ENCODE measurements around the gene GALNS. TPM values are rescaled to one million over a fixed set of nuclear protein-coding genes. Genes with fewer than 3 reads are reported as not detected.

Gene GALNS
- total and polyA plus RNA-seq, 2 donors (not counting 1 experiment from before 2014, with no cell fraction given), result 45.5 to 68.4 TPM

- H3K27ac ChIP-seq (ENCODE audit: low read length in 2 of 2), result no peak overlapping the region
- TF ChIP-seq CTCF (IDR thresholded peaks at IDR 0.05), result no peak
- TF ChIP-seq EZH2 (IDR thresholded peaks at IDR 0.05; ENCODE audit: borderline replicate concordance, insufficient read depth, low read depth, low read length, poor library complexity, severe bottlenecking), result no peak
- H4K20me1 ChIP-seq (ENCODE audit: control insufficient read depth, insufficient read depth, low read length, poor library complexity, severe bottlenecking), result peaks cover 83% of the 10 kb centered on the region
- no peaks in the 10 kb centered on the region for H3K27me3 ChIP-seq (replicated peaks in 1 of 4; ENCODE audit: control extremely low read depth in 1 of 4, control insufficient read depth in 3 of 4, insufficient read depth in 4 of 4, low read length in 3 of 4)
- Mint-ChIP-seq H3K27ac (peak overlapping the region; percentile 10), H3K4me3 (no peak overlapping the region), H3K4me1 (peaks cover 12% of the 10 kb centered on the region), H3K9me3 (ENCODE audit: insufficient read depth) (no peaks in the 10 kb centered on the region), H3K27me3 (no peaks in the 10 kb centered on the region)
- peaks cover 0 to 68% of the 10 kb centered on the region in 2 experiments for H3K36me3 ChIP-seq (replicated peaks in 1 of 2; ENCODE audit: control extremely low read depth in 1 of 2, control insufficient read depth in 1 of 2, extremely low read depth in 1 of 2, insufficient read depth in 2 of 2, low read length in 1 of 2)
- H3K4me2 ChIP-seq (replicated peaks; ENCODE audit: low read depth, low read length, poor library complexity, severe bottlenecking), result no peak overlapping the region
- no peak overlapping the region for H3K4me3 ChIP-seq (ENCODE audit: control extremely low read depth in 1 of 5, extremely low read depth in 1 of 5, insufficient read depth in 1 of 5, low read depth in 2 of 5, low read length in 4 of 5)
- intact Hi-C loops (cut with micrococcal nuclease), result no loop called here
- no peaks in the 10 kb centered on the region for H3K9me3 ChIP-seq (ENCODE audit: control extremely low read depth in 1 of 3, control insufficient read depth in 2 of 3, insufficient read depth in 1 of 3, low read length in 2 of 3)
- no peak overlapping the region for H3K9ac ChIP-seq (ENCODE audit: low read length)
- ATAC-seq (ENCODE audit: low read depth) (no peak), DNase-seq (no peak)
- H3K4me1 ChIP-seq (ENCODE audit: control insufficient read depth in 2 of 2, insufficient read depth in 2 of 2, low read length in 2 of 2), result peaks cover 15 to 17% of the 10 kb centered on the region in 2 donors
- CTCF ChIA-PET, result interaction anchor here (1.6 kb wide), 1 partner anchor 12 kb away, joined by 4 read pairs; no protein-coding TSS in a partner anchor
- H2AFZ ChIP-seq (ENCODE audit: insufficient read depth, low read depth, low read length, poor library complexity, severe bottlenecking), result no peak overlapping the region
- H3K79me2 ChIP-seq (ENCODE audit: control insufficient read depth, insufficient read depth, low read length), result peaks cover 36% of the 10 kb centered on the region
- POLR2A ChIA-PET, result no interaction called here
- WGBS (ENCODE audit: insufficient coverage), result 95% methylated on average over 19 of the region's 19 CpGs
Measured at GRCh38 chr16:88893127-88893968, 36.6 kb upstream of the GALNS start.

GRCh38 chr16:88892065-88892464 is 35.3 kb upstream of the GALNS start:
- ChIA-PET CTCF (no interaction called here), POLR2A (no interaction called here)
- no peak overlapping the region for H3K27ac Mint-ChIP-seq
- Histone ChIP-seq H4K20me1 (ENCODE audit: control insufficient read depth, insufficient read depth, low read length, poor library complexity, severe bottlenecking) (peaks cover 82% of the 10 kb centered on the region), H3K4me3 (ENCODE audit: control extremely low read depth in 1 of 5, extremely low read depth in 1 of 5, insufficient read depth in 1 of 5, low read depth in 2 of 5, low read length in 4 of 5) (no peak overlapping the region), H3K4me1 (ENCODE audit: control insufficient read depth in 2 of 2, insufficient read depth in 2 of 2, low read length in 2 of 2) (peaks cover 15 to 17% of the 10 kb centered on the region in 2 donors), H3K9ac (ENCODE audit: low read length) (no peak overlapping the region), H2AFZ (ENCODE audit: insufficient read depth, low read depth, low read length, poor library complexity, severe bottlenecking) (no peak overlapping the region), H3K9me3 (ENCODE audit: control extremely low read depth in 1 of 3, control insufficient read depth in 2 of 3, insufficient read depth in 1 of 3, low read length in 2 of 3) (no peaks in the 10 kb centered on the region), H3K27me3 (replicated peaks in 1 of 4; ENCODE audit: control extremely low read depth in 1 of 4, control insufficient read depth in 3 of 4, insufficient read depth in 4 of 4, low read length in 3 of 4) (no peaks in the 10 kb centered on the region), H3K4me2 (replicated peaks; ENCODE audit: low read depth, low read length, poor library complexity, severe bottlenecking) (no peak overlapping the region), H3K79me2 (ENCODE audit: control insufficient read depth, insufficient read depth, low read length) (peaks cover 28% of the 10 kb centered on the region), H3K36me3 (replicated peaks in 1 of 2; ENCODE audit: control extremely low read depth in 1 of 2, control insufficient read depth in 1 of 2, extremely low read depth in 1 of 2, insufficient read depth in 2 of 2, low read length in 1 of 2) (peaks cover 0 to 67% of the 10 kb centered on the region in 2 experiments), H3K27ac (ENCODE audit: low read length in 2 of 2) (no peak overlapping the region)
- DNase-seq (no peak), ATAC-seq (ENCODE audit: low read depth) (no peak)
- H3K4me1 Mint-ChIP-seq, result peaks cover 12% of the 10 kb centered on the region
- intact Hi-C loops (cut with micrococcal nuclease), result no loop called here
- no peaks in the 10 kb centered on the region for H3K9me3 Mint-ChIP-seq (ENCODE audit: insufficient read depth)
- H3K4me3 Mint-ChIP-seq, result no peak overlapping the region
- 95% methylated on average over 19 of the region's 20 CpGs for WGBS (ENCODE audit: insufficient coverage)
- H3K27me3 Mint-ChIP-seq, result no peaks in the 10 kb centered on the region
- no peak for TF ChIP-seq CTCF (IDR thresholded peaks at IDR 0.05)
- TF ChIP-seq EZH2 (IDR thresholded peaks at IDR 0.05; ENCODE audit: borderline replicate concordance, insufficient read depth, low read depth, low read length, poor library complexity, severe bottlenecking), result no peak

Measured in B cell (primary cell).